SU-DHL-6 (cell line): ENCODE results near the gene SLC24A2.

ENCODE experiments used
- H2AFZ ChIP-seq: fragments of 200-600 bp; sonication (generic); 2 replicates; pipeline ENCODE4 v1.6.1; 2014; ENCODE audit warnings: low read depth, mild to moderate bottlenecking, moderate library complexity, mixed read lengths, antibody characterized with exemption, low read length; ENCODE audit not compliant: severe bottlenecking
- H3F3A ChIP-seq: fragments of 200-600 bp; shearing (Covaris generic); 2 replicates; pipeline ENCODE4 v1.6.0; 2016; ENCODE audit warnings: antibody characterized with exemption, mild to moderate bottlenecking; ENCODE audit not compliant: insufficient read depth
- H3K27ac ChIP-seq: fragments of 200-600 bp; sonication (generic); 2 replicates; pipeline ENCODE4 v1.5.1; 2016; ENCODE audit warnings: low read depth, mild to moderate bottlenecking, low read length, moderate library complexity, mixed read lengths
- H3K27me3 ChIP-seq: fragments of 200-600 bp; sonication (generic), shearing (Covaris generic); 2 replicates; pipeline ENCODE4 v1.6.0; 2014; ENCODE audit warnings: mild to moderate bottlenecking, low read length
- H3K36me3 ChIP-seq: fragments of 200-600 bp; sonication (generic); 2 replicates; pipeline ENCODE4 v1.6.1; 2014; ENCODE audit warnings: mild to moderate bottlenecking, low read length, mixed read lengths
- H3K4me2 ChIP-seq: fragments of 300-600, 200-600 bp; shearing (Covaris generic), sonication (generic); 2 replicates; pipeline ENCODE4 v1.6.0; 2014; ENCODE audit warnings: low read length, low read depth, mild to moderate bottlenecking; ENCODE audit not compliant: poor library complexity, severe bottlenecking
- H3K4me3 ChIP-seq: fragments of 200-600 bp; sonication (generic); 2 replicates; pipeline ENCODE4 v1.5.1; 2014; ENCODE audit warnings: antibody characterized with exemption, low read length, mild to moderate bottlenecking, mixed read lengths; ENCODE audit not compliant: insufficient read depth, poor library complexity, severe bottlenecking
- H3K79me2 ChIP-seq: fragments of 200-600 bp; sonication (generic); 2 replicates; pipeline ENCODE4 v1.6.1; 2014; ENCODE audit warnings: mild to moderate bottlenecking, low read length, moderate library complexity; ENCODE audit not compliant: insufficient read depth
- H3K9ac ChIP-seq: fragments of 200-600 bp; sonication (generic); 2 replicates; pipeline ENCODE4 v1.7.0; 2014; ENCODE audit warnings: mild to moderate bottlenecking, low read length
- H3K9me2 ChIP-seq: fragments of 200-600 bp; sonication (generic); replicated peaks from 2 replicates; pipeline ENCODE4 v1.6.1; 2014; ENCODE audit warnings: low read length; ENCODE audit not compliant: insufficient read depth
- H3K9me3 ChIP-seq: fragments of 200-600 bp; sonication (generic); 2 replicates; pipeline ENCODE4 v1.6.1; 2014; ENCODE audit warnings: low read length, mixed read lengths; ENCODE audit not compliant: insufficient read depth
- H4K20me1 ChIP-seq: fragments of 200-600 bp; sonication (generic); 2 replicates; pipeline ENCODE4 v1.6.1; 2014; ENCODE audit warnings: low read depth, mild to moderate bottlenecking, antibody characterized with exemption, low read length, moderate library complexity, mixed read lengths
- EZH2phosphoT487 ChIP-seq: fragments of 200-600 bp; sonication (generic), shearing (Covaris generic); conservative IDR thresholded peaks from 2 replicates; pipeline ENCODE4 v1.6.1; 2018; ENCODE audit warnings: mild to moderate bottlenecking, antibody characterized with exemption, low read length, moderate library complexity, mixed read lengths
- TF ChIP-seq, protein P1 (sequence below): fragments of 200-600 bp; sonication (generic); IDR thresholded peaks from one replicate; pipeline ENCODE4 v1.5.1; 2017; ENCODE audit warnings: antibody characterized with exemption, mild to moderate bottlenecking, low read length, moderate library complexity; ENCODE audit not compliant: insufficient read depth, poor library complexity, severe bottlenecking

The SLC24A2 gene

DNA sequence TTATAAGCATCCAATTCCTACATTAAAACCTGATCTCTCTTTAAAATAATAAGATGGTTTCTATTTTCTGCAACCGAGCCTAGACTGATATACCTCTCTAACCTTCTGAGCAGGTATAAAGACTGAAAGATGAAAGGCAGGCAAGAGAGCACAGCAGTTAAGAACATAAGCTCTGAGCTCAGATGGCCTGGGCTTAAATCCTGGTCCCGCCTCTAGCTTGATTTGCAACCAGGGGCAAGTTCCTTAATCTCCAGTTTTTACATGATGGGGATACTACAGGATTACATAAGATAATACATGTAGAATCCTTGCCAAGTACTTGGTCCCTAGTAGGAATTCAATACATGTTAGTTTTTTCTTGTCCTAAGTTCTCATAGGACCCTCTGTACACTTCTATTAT lies 33.9 kb downstream of the SLC24A2 start:
- no peak overlapping the region for H3K9ac ChIP-seq
- no peak for TF ChIP-seq EZH2phosphoT487
- TF ChIP-seq, protein P1, sequence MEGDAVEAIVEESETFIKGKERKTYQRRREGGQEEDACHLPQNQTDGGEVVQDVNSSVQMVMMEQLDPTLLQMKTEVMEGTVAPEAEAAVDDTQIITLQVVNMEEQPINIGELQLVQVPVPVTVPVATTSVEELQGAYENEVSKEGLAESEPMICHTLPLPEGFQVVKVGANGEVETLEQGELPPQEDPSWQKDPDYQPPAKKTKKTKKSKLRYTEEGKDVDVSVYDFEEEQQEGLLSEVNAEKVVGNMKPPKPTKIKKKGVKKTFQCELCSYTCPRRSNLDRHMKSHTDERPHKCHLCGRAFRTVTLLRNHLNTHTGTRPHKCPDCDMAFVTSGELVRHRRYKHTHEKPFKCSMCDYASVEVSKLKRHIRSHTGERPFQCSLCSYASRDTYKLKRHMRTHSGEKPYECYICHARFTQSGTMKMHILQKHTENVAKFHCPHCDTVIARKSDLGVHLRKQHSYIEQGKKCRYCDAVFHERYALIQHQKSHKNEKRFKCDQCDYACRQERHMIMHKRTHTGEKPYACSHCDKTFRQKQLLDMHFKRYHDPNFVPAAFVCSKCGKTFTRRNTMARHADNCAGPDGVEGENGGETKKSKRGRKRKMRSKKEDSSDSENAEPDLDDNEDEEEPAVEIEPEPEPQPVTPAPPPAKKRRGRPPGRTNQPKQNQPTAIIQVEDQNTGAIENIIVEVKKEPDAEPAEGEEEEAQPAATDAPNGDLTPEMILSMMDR = no peak
- no peaks in the 10 kb centered on the region for H3K36me3 ChIP-seq
- no peaks in the 10 kb centered on the region for H3K9me2 ChIP-seq
- no peaks in the 10 kb centered on the region for H3K79me2 ChIP-seq
- H2AFZ ChIP-seq = no peak overlapping the region
- no peak overlapping the region for H3K4me3 ChIP-seq
- H4K20me1 ChIP-seq = no peaks in the 10 kb centered on the region
- no peaks in the 10 kb centered on the region for H3F3A ChIP-seq
- H3K27ac ChIP-seq = no peak overlapping the region
- H3K4me2 ChIP-seq = no peak overlapping the region
- 0 out of 2 replicates have a peak, but pooled peaks cover 3% of the 10 kb centered on the region for H3K27me3 ChIP-seq
- H3K9me3 ChIP-seq = no peaks in the 10 kb centered on the region

DNA sequence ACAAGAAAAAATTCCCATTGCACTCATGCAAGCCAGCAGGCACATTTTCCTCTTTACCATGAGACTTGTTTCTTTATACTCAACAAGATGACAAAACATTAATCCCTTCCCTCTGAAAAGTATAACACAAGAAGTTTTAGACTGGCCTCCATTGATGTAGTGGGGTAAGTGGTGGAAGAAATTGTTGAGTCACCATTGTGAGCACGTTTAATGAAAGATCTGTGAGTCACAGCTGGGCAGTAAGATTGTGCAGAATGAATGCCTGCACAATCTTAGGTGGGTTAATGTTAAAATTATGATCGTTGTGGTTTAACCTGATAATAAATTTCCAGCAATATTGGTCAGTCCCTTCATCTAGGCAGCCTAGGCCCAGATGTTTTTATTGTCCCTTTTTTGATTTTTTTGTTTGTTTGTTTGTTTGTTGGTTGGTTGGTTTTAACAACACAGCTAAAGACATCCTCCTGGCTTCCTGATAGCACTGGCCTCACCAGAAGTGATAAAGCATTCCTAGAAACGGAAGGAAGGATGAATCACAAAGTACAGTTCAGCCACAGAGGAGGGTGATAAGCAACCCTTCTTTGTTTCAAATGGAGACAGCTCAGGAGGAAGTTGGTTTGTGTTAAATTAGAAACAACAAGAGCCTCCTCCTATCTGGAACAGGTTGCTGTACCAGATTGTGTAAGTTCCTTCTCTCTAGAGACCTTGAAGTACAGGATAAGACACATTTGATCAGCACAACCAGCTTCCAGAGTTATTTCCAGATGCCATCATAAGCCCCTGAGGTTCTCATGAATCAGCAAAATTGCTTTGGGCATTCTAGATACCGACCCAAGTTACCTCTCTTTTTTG lies 40.3 kb downstream of the SLC24A2 start:
- Histone ChIP-seq H3K27ac (no peak overlapping the region), H2AFZ (no peak overlapping the region), H3K9me2 (no peaks in the 10 kb centered on the region), H3K9me3 (no peaks in the 10 kb centered on the region), H4K20me1 (no peaks in the 10 kb centered on the region), H3K79me2 (no peaks in the 10 kb centered on the region), H3K9ac (no peak overlapping the region), H3K27me3 (no peaks in the 10 kb centered on the region), H3K36me3 (no peaks in the 10 kb centered on the region), H3K4me3 (no peak overlapping the region), H3F3A (no peaks in the 10 kb centered on the region), H3K4me2 (no peak overlapping the region)
- no peak for TF ChIP-seq EZH2phosphoT487
- TF ChIP-seq, protein P1 = no peak

DNA sequence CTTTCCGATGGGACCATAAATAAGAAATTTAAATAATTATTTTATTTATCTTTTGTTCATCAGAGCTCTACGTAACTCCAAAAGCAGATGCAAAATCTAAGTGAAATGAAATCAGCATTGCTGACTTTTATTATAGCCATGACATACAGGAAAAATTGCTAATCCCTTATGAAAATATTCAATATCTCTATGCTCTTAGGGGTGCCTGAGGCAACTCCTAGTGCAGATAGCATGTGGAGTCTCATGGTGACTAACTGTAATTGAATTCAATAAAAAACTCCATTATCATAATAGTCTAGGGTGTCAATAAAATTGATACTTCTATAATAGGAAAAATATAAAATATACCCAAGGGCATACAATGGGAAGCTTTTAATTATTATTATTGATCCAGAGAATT lies 42.6 kb downstream of the SLC24A2 start:
- TF ChIP-seq, protein P1 = no peak
- no peak for TF ChIP-seq EZH2phosphoT487
- Histone ChIP-seq H3K27ac (no peak overlapping the region), H3K4me2 (no peak overlapping the region)

More for the DNA sequence above, 42.6 kb downstream of the SLC24A2 start:
- Histone ChIP-seq H3K27me3 (no peaks in the 10 kb centered on the region), H4K20me1 (no peaks in the 10 kb centered on the region), H3K4me3 (no peak overlapping the region), H2AFZ (no peak overlapping the region), H3F3A (no peaks in the 10 kb centered on the region), H3K9me3 (no peaks in the 10 kb centered on the region), H3K36me3 (no peaks in the 10 kb centered on the region), H3K9me2 (no peaks in the 10 kb centered on the region), H3K79me2 (no peaks in the 10 kb centered on the region), H3K9ac (no peak overlapping the region)
